Activated CD4-positive, alpha-beta T cell treated with anti-CD3 and anti-CD28 coated beads, Interleukin-2, amount 50 U/mL, for 16 hours (primary cell): Measurements from ENCODE around the gene DALRD3.

Source experiments
- DNase-seq: peaks from one replicate; pipeline ENCODE4 v3.0.0-alpha.2; 2020

The DALRD3 gene

GRCh38 chr3:49004352-49005302 is 13.8 kb downstream of the DALRD3 start:
- DNase-seq = no peak

GRCh38 chr3:49001155-49001554 is 17.2 kb downstream of the DALRD3 start:
- DNase-seq = no peak

- no peak for DNase-seq
Measured at GRCh38 chr3:48999085-48999858, 19.1 kb downstream of the DALRD3 start.

- DNase-seq = no peak
Measured at GRCh38 chr3:48997714-48998637, 20.4 kb downstream of the DALRD3 start.

GRCh38 chr3:48997102-48997635 is 21.2 kb downstream of the DALRD3 start:
- DNase-seq = no peak

- no peak for DNase-seq
Measured at GRCh38 chr3:48996640-48997039, 21.7 kb downstream of the DALRD3 start.

GRCh38 chr3:48993834-48994233 is 24.5 kb downstream of the DALRD3 start:
- DNase-seq = no peak

- DNase-seq = no peak
Measured at GRCh38 chr3:48991851-48992545, 26.4 kb downstream of the DALRD3 start.

GRCh38 chr3:48990636-48991469 is 27.5 kb downstream of the DALRD3 start:
- DNase-seq = peak; percentile 51

GRCh38 chr3:48989796-48990635 is 28.4 kb downstream of the DALRD3 start, which contains the start of gene P4HTM:
TSS of gene P4HTM (plus strand) at chr3:48990241. CDS start at chr3:48990257, 16 bp downstream.
- DNase-seq = peak; percentile 84

GRCh38 chr3:48989126-48989795 is 29.1 kb downstream of the DALRD3 start:
- DNase-seq = no peak

GRCh38 chr3:48985831-48986376 is 32.5 kb downstream of the DALRD3 start:
- no peak for DNase-seq

- no peak for DNase-seq
Measured at GRCh38 chr3:48984663-48985062, 33.7 kb downstream of the DALRD3 start.

GRCh38 chr3:48983096-48983495 is 35.3 kb downstream of the DALRD3 start:
- no peak for DNase-seq

GRCh38 chr3:48982686-48983085 is 35.7 kb downstream of the DALRD3 start:
- DNase-seq = no peak

- DNase-seq = no peak
Measured at GRCh38 chr3:48982016-48982415, 36.4 kb downstream of the DALRD3 start.

- DNase-seq = no peak
Measured at GRCh38 chr3:48980295-48980694, 38.1 kb downstream of the DALRD3 start.

GRCh38 chr3:48979451-48979850 is 38.9 kb downstream of the DALRD3 start:
- no peak for DNase-seq
